ENCODE measurements around the gene TBX10.

- TF ChIP-seq GATA2 (IDR thresholded peaks at IDR 0.05; ENCODE audit: low read depth, low read length) (no peak), GATA3 (IDR thresholded peaks at IDR 0.05; ENCODE audit: low read depth, low read length) (no peak)
Measured at GRCh38 chr11:67627812-67628624, 11.5 kb downstream of the TBX10 start.
